OCI-LY7 (cell line): Measurements from ENCODE around the gene ATP1B3. TPM values are rescaled to one million over a fixed set of nuclear protein-coding genes. Genes with fewer than 3 reads are reported as not detected.

ENCODE experiments used
- BruUV-seq: library from RNA; stranded (reverse); fragments of 400-500 nt; replicated peaks from 2 replicates; lab custom pipeline; 2021; lab: Mats Ljungman, UMichigan
- CTCF ChIA-PET: fragments of 300-600 bp; sonication (Branson Sonifier 250); formaldehyde crosslinking; loops from one replicate; lab custom pipeline; 2022; ENCODE audit warnings: antibody characterized with exemption; ENCODE audit not compliant: unreplicated experiment; lab: Charles Lee
- POLR2A ChIA-PET: fragments of 300-600 bp; sonication (Branson Sonifier 250); formaldehyde crosslinking; loops from one replicate; lab custom pipeline; 2022; ENCODE audit warnings: antibody characterized with exemption; lab: Charles Lee
- DNase-seq: peaks from one replicate; pipeline ENCODE4 v3.0.0-alpha.2; 2015; ENCODE audit warnings: low spot score
- H2AFZ ChIP-seq: fragments of 200-600 bp; sonication (generic), shearing (Covaris generic); 2 replicates; pipeline ENCODE4 v1.6.1; 2014; ENCODE audit warnings: mild to moderate bottlenecking, antibody characterized with exemption, low read length, moderate library complexity
- H3K27ac ChIP-seq: fragments of 200-600 bp; sonication (generic); 2 replicates; pipeline ENCODE4 v1.5.1; 2014; ENCODE audit warnings: mixed run types, low read depth, mild to moderate bottlenecking, moderate library complexity, low read length, inconsistent platforms; ENCODE audit not compliant: poor library complexity, severe bottlenecking
- H3K36me3 ChIP-seq: fragments of 200-600 bp; sonication (generic); 2 replicates; pipeline ENCODE4 v1.6.1; 2014; ENCODE audit warnings: mild to moderate bottlenecking, antibody characterized with exemption, low read length, moderate library complexity, mixed read lengths; ENCODE audit not compliant: insufficient read depth
- H3K4me1 ChIP-seq: fragments of 200-600 bp; sonication (generic); 2 replicates; pipeline ENCODE4 v1.5.1; 2014; ENCODE audit warnings: mild to moderate bottlenecking, low read length; ENCODE audit not compliant: insufficient read depth, poor library complexity, severe bottlenecking
- H3K4me2 ChIP-seq: fragments of 200-600 bp; sonication (generic); 2 replicates; pipeline ENCODE4 v1.6.1; 2014; ENCODE audit warnings: mild to moderate bottlenecking, low read length
- H3K4me3 ChIP-seq: fragments of 200-600 bp; sonication (generic); 2 replicates; pipeline ENCODE4 v1.5.1; 2014; ENCODE audit warnings: mild to moderate bottlenecking, low read depth, low read length; ENCODE audit not compliant: poor library complexity, severe bottlenecking
- H3K79me2 ChIP-seq: fragments of 200-600 bp; sonication (generic); 2 replicates; pipeline ENCODE4 v1.6.1; 2016; ENCODE audit warnings: low read depth, mild to moderate bottlenecking, low read length, moderate library complexity, mixed read lengths; ENCODE audit not compliant: insufficient read depth
- H3K9me2 ChIP-seq: fragments of 200-600 bp; sonication (generic); 2 replicates; pipeline ENCODE4 v1.6.1; 2016; ENCODE audit warnings: mild to moderate bottlenecking, low read length, mixed read lengths; ENCODE audit not compliant: insufficient read depth
- H3K9me3 ChIP-seq: fragments of 200-600 bp; sonication (generic); 2 replicates; pipeline ENCODE4 v1.6.1; 2014; ENCODE audit warnings: mild to moderate bottlenecking, mixed run types, low read length, mixed read lengths
- H4K20me1 ChIP-seq: fragments of 200-600 bp; sonication (generic); 2 replicates; pipeline ENCODE4 v1.6.1; 2014; ENCODE audit warnings: mild to moderate bottlenecking, antibody characterized with exemption, low read length, moderate library complexity, mixed read lengths; ENCODE audit not compliant: insufficient read depth
- CTCF ChIP-seq: fragments of 200-600 bp; sonication (generic); conservative IDR thresholded peaks from 2 replicates; pipeline ENCODE4 v1.5.1; 2014; ENCODE audit warnings: mild to moderate bottlenecking, antibody characterized with exemption, low read length, moderate library complexity, mixed read lengths
- EZH2phosphoT487 ChIP-seq: fragments of 200-600 bp; sonication (generic); IDR thresholded peaks from 2 replicates; pipeline ENCODE4 v1.6.1; 2018; ENCODE audit warnings: low read depth, borderline replicate concordance, mild to moderate bottlenecking, mixed run types, antibody characterized with exemption, low read length, moderate library complexity, mixed read lengths
- intact Hi-C: fragments of 100-400 bp; cut with micrococcal nuclease; formaldehyde crosslinking; loops from one replicate; pipeline ENCODE4 v1.10.0; 2022; ENCODE audit not compliant: unreplicated experiment
- total RNA-seq, 2 experiments: library from RNA; depleted of rRNA in 1 of 2; stranded (reverse); fragments of >200 nt in 1 of 2; shearing (Covaris generic) in 1 of 2; gene quantifications; 2 replicates each; pipeline ENCODE4 v1.2.3, GENCODE V29; 2014 to 2022

Gene ATP1B3
- total RNA-seq, 2 experiments from 2014 or later: 53.8 to 133 TPM

- TSS peak; percentile 62 for BruUV-seq
- Histone ChIP-seq H3K9me3 (no peaks in the 10 kb centered on the region), H3K9me2 (no peaks in the 10 kb centered on the region), H2AFZ (no peak overlapping the region), H4K20me1 (peaks cover 43% of the 10 kb centered on the region), H3K4me1 (peaks cover 37% of the 10 kb centered on the region), H3K79me2 (peaks cover 60% of the 10 kb centered on the region), H3K4me3 (peak overlapping the region; percentile 98), H3K36me3 (peaks cover 48% of the 10 kb centered on the region), H3K27ac (peak overlapping the region; percentile 88), H3K4me2 (peak overlapping the region; percentile 89)
- POLR2A ChIA-PET: interaction anchor here (0.6 to 2.1 kb wide), 17 partner anchors 8 to 1427 kb away, joined by 3 to 13 read pairs (median 4); partner anchors contain the start of gene TFDP2
- DNase-seq: peak; percentile 64
- TF ChIP-seq EZH2phosphoT487: no peak
- TF ChIP-seq CTCF: no peak
- intact Hi-C loops: loop anchor here (2.0 to 10.0 kb wide), 5 partner anchors 15 to 491 kb away; partner anchors contain the start of genes RASA2 and TFDP2
- CTCF ChIA-PET: no interaction called here
Observed at GRCh38 chr3:141877911-141878310, 1.5 kb downstream of the ATP1B3 start.

- intact Hi-C loops: loop anchor here (2.0 to 10.0 kb wide), 3 partner anchors 14 to 491 kb away; partner anchors contain the start of gene RASA2
- BruUV-seq: no TSS peak
- POLR2A ChIA-PET: interaction anchor here (0.7 to 2.1 kb wide), 8 partner anchors 8 to 407 kb away, joined by 3 to 13 read pairs (median 6); no protein-coding TSS in a partner anchor
Observed at GRCh38 chr3:141878326-141878725, 1.9 kb downstream of the ATP1B3 start.

More at GRCh38 chr3:141878326-141878725, 1.9 kb downstream of the ATP1B3 start:
- no peaks in the 10 kb centered on the region for H3K9me2 ChIP-seq
- no peak for TF ChIP-seq CTCF
- no peak for TF ChIP-seq EZH2phosphoT487
- H2AFZ ChIP-seq: no peak overlapping the region
- H3K4me2 ChIP-seq: peak overlapping the region; percentile 89
- peak overlapping the region; percentile 98 for H3K4me3 ChIP-seq
- peaks cover 44% of the 10 kb centered on the region for H4K20me1 ChIP-seq
- DNase-seq: peak; percentile 20
- H3K9me3 ChIP-seq: no peaks in the 10 kb centered on the region
- CTCF ChIA-PET: no interaction called here
- H3K27ac ChIP-seq: peak overlapping the region; percentile 88
- peaks cover 52% of the 10 kb centered on the region for H3K36me3 ChIP-seq
- H3K4me1 ChIP-seq: peaks cover 37% of the 10 kb centered on the region
- H3K79me2 ChIP-seq: peaks cover 64% of the 10 kb centered on the region
